Measurements from ENCODE around the gene KCNJ15. TPM values are rescaled to one million over a fixed set of nuclear protein-coding genes. Genes with fewer than 3 reads are reported as not detected.

KCNJ15 gene
- total RNA-seq, 1 experiment from 2014 or later = 0.13 TPM

GRCh38 chr21:38243732-38244406 is 12.9 kb upstream of the KCNJ15 start:
- BruUV-seq (replicated peaks) = no TSS peak
- ATAC-seq (no peak), DNase-seq (ENCODE audit: low read depth, low spot score) (no peak)
- ChIA-PET CTCF (no interaction called here), POLR2A (no interaction called here)
- Histone ChIP-seq H3K4me1 (ENCODE audit: control insufficient read depth, insufficient read depth, low read length) (no peaks in the 10 kb centered on the region), H3K36me3 (ENCODE audit: control insufficient read depth, insufficient read depth, low read length) (no peaks in the 10 kb centered on the region), H3K27ac (ENCODE audit: low read length) (no peak overlapping the region), H3K4me3 (ENCODE audit: low read depth in 2 of 2, low read length in 2 of 2) (no peak overlapping the region), H3K9me3 (ENCODE audit: control insufficient read depth, insufficient read depth, low read depth, low read length) (no peaks in the 10 kb centered on the region), H3K27me3 (ENCODE audit: control insufficient read depth, insufficient read depth, low read length) (no peaks in the 10 kb centered on the region)
- intact Hi-C loops (cut with micrococcal nuclease; ENCODE audit: unreplicated experiment) = no loop called here
- in situ Hi-C loops (cut with HindIII; ENCODE audit: low pct_unique_long_range_greater_than_20kb, low sequenced_read_pairs) = no loop called here
- TF ChIP-seq POLR2AphosphoS5 (IDR thresholded peaks at IDR 0.05; ENCODE audit: low read depth, low read length) (no peak), CTCF (IDR thresholded peaks at IDR 0.05) (no peak), SIN3A (IDR thresholded peaks at IDR 0.05; ENCODE audit: borderline replicate concordance, insufficient read depth, low read depth, low read length) (no peak), TCF7L2 (IDR thresholded peaks at IDR 0.05; ENCODE audit: low read depth, low read length) (no peak), REST (IDR thresholded peaks at IDR 0.05; ENCODE audit: insufficient read depth in 1 of 2, low read depth in 2 of 2, low read length in 1 of 2) (no peak)

- no peaks in the 10 kb centered on the region for H3K36me3 ChIP-seq (ENCODE audit: control insufficient read depth, insufficient read depth, low read length)
- H3K27me3 ChIP-seq (ENCODE audit: control insufficient read depth, insufficient read depth, low read length) = no peaks in the 10 kb centered on the region
- CTCF ChIA-PET = no interaction called here
- no peak for DNase-seq (ENCODE audit: low read depth, low spot score)
- no peak for TF ChIP-seq REST (IDR thresholded peaks at IDR 0.05; ENCODE audit: insufficient read depth in 1 of 2, low read depth in 2 of 2, low read length in 1 of 2)
- TF ChIP-seq POLR2AphosphoS5 (IDR thresholded peaks at IDR 0.05; ENCODE audit: low read depth, low read length) = no peak
- no peak for TF ChIP-seq SIN3A (IDR thresholded peaks at IDR 0.05; ENCODE audit: borderline replicate concordance, insufficient read depth, low read depth, low read length)
- no peak for TF ChIP-seq TCF7L2 (IDR thresholded peaks at IDR 0.05; ENCODE audit: low read depth, low read length)
- no peak for TF ChIP-seq CTCF (IDR thresholded peaks at IDR 0.05)
- intact Hi-C loops (cut with micrococcal nuclease; ENCODE audit: unreplicated experiment) (no loop called here), in situ Hi-C loops (cut with HindIII; ENCODE audit: low pct_unique_long_range_greater_than_20kb, low sequenced_read_pairs) (no loop called here)
- H3K27ac ChIP-seq (ENCODE audit: low read length) = no peak overlapping the region
- POLR2A ChIA-PET = no interaction called here
- H3K4me3 ChIP-seq (ENCODE audit: low read depth in 2 of 2, low read length in 2 of 2) = no peak overlapping the region
- no peak for ATAC-seq
- BruUV-seq (replicated peaks) = no TSS peak
- H3K9me3 ChIP-seq (ENCODE audit: control insufficient read depth, insufficient read depth, low read depth, low read length) = no peaks in the 10 kb centered on the region
- H3K4me1 ChIP-seq (ENCODE audit: control insufficient read depth, insufficient read depth, low read length) = no peaks in the 10 kb centered on the region
Measured at GRCh38 chr21:38244407-38244787, 12.4 kb upstream of the KCNJ15 start.
